ENCODE results near the gene CUL2.

The CUL2 gene

GRCh38 chr10:35058686-35059085 lies 31.5 kb downstream of the CUL2 start:
- no peak overlapping the region for H3K4me3 ChIP-seq (ENCODE audit: low read length)
- H3K27ac ChIP-seq (ENCODE audit: low read depth, low read length) = no peak overlapping the region
- H3K27me3 ChIP-seq (ENCODE audit: control insufficient read depth, low read length) = no peaks in the 10 kb centered on the region
- H4K20me1 ChIP-seq (ENCODE audit: control insufficient read depth, insufficient read depth, low read depth, low read length) = no peaks in the 10 kb centered on the region
- H3K4me2 ChIP-seq (ENCODE audit: low read length) = no peak overlapping the region
- H3K4me1 ChIP-seq (ENCODE audit: control insufficient read depth, low read length) = no peaks in the 10 kb centered on the region
- peaks cover 56% of the 10 kb centered on the region for H3K36me3 ChIP-seq (ENCODE audit: control insufficient read depth, low read length)
- TF ChIP-seq CTCF (IDR thresholded peaks at IDR 0.05; ENCODE audit: low read depth, low read length, poor library complexity, severe bottlenecking) = no peak
- TF ChIP-seq EZH2phosphoT487 (IDR thresholded peaks at IDR 0.05; ENCODE audit: borderline replicate concordance, low read length) = no peak
- no peaks in the 10 kb centered on the region for H3K79me2 ChIP-seq (ENCODE audit: control insufficient read depth, low read length)
- H3K9me3 ChIP-seq (ENCODE audit: control insufficient read depth, insufficient read depth, low read length) = no peaks in the 10 kb centered on the region
- no peaks in the 10 kb centered on the region for H3F3A ChIP-seq (ENCODE audit: control insufficient read depth, insufficient read depth)
- no peaks in the 10 kb centered on the region for H3K9me2 ChIP-seq (replicated peaks; ENCODE audit: control insufficient read depth, low read length)

GRCh38 chr10:35058134-35058533 lies 32.0 kb downstream of the CUL2 start:
- no peak overlapping the region for H3K4me3 ChIP-seq (ENCODE audit: low read length)
- H3F3A ChIP-seq (ENCODE audit: control insufficient read depth, insufficient read depth) = no peaks in the 10 kb centered on the region
- H3K9me2 ChIP-seq (replicated peaks; ENCODE audit: control insufficient read depth, low read length) = no peaks in the 10 kb centered on the region
- no peaks in the 10 kb centered on the region for H3K79me2 ChIP-seq (ENCODE audit: control insufficient read depth, low read length)
- no peaks in the 10 kb centered on the region for H3K27me3 ChIP-seq (ENCODE audit: control insufficient read depth, low read length)
- no peak overlapping the region for H3K27ac ChIP-seq (ENCODE audit: low read depth, low read length)
- TF ChIP-seq EZH2phosphoT487 (IDR thresholded peaks at IDR 0.05; ENCODE audit: borderline replicate concordance, low read length) (no peak), CTCF (IDR thresholded peaks at IDR 0.05; ENCODE audit: low read depth, low read length, poor library complexity, severe bottlenecking) (no peak)
- H3K4me2 ChIP-seq (ENCODE audit: low read length) = no peak overlapping the region
- H3K9me3 ChIP-seq (ENCODE audit: control insufficient read depth, insufficient read depth, low read length) = no peaks in the 10 kb centered on the region
- H3K4me1 ChIP-seq (ENCODE audit: control insufficient read depth, low read length) = no peaks in the 10 kb centered on the region
- peaks cover 57% of the 10 kb centered on the region for H3K36me3 ChIP-seq (ENCODE audit: control insufficient read depth, low read length)
- H4K20me1 ChIP-seq (ENCODE audit: control insufficient read depth, insufficient read depth, low read depth, low read length) = no peaks in the 10 kb centered on the region

- Histone ChIP-seq H3K9me3 (ENCODE audit: control insufficient read depth, insufficient read depth, low read length) (no peaks in the 10 kb centered on the region), H3K4me3 (ENCODE audit: low read length) (no peak overlapping the region), H3K27me3 (ENCODE audit: control insufficient read depth, low read length) (no peaks in the 10 kb centered on the region), H3K79me2 (ENCODE audit: control insufficient read depth, low read length) (no peaks in the 10 kb centered on the region), H3K9me2 (replicated peaks; ENCODE audit: control insufficient read depth, low read length) (no peaks in the 10 kb centered on the region), H3K27ac (ENCODE audit: low read depth, low read length) (no peak overlapping the region), H3K4me2 (ENCODE audit: low read length) (no peak overlapping the region), H3K4me1 (ENCODE audit: control insufficient read depth, low read length) (no peaks in the 10 kb centered on the region), H4K20me1 (ENCODE audit: control insufficient read depth, insufficient read depth, low read depth, low read length) (no peaks in the 10 kb centered on the region), H3F3A (ENCODE audit: control insufficient read depth, insufficient read depth) (no peaks in the 10 kb centered on the region), H3K36me3 (ENCODE audit: control insufficient read depth, low read length) (peaks cover 46% of the 10 kb centered on the region)
- TF ChIP-seq CTCF (IDR thresholded peaks at IDR 0.05; ENCODE audit: low read depth, low read length, poor library complexity, severe bottlenecking) (no peak), EZH2phosphoT487 (IDR thresholded peaks at IDR 0.05; ENCODE audit: borderline replicate concordance, low read length) (no peak)
These were observed 33.5 kb downstream of the CUL2 start for GRCh38 chr10:35056686-35057085.

- H3K27ac ChIP-seq (ENCODE audit: low read depth, low read length) = no peak overlapping the region
- H3K4me3 ChIP-seq (ENCODE audit: low read length) = no peak overlapping the region
- H3K36me3 ChIP-seq (ENCODE audit: control insufficient read depth, low read length) = peaks cover 43% of the 10 kb centered on the region
- no peak overlapping the region for H3K4me2 ChIP-seq (ENCODE audit: low read length)
- H3K4me1 ChIP-seq (ENCODE audit: control insufficient read depth, low read length) = no peaks in the 10 kb centered on the region
- no peaks in the 10 kb centered on the region for H3F3A ChIP-seq (ENCODE audit: control insufficient read depth, insufficient read depth)
- no peaks in the 10 kb centered on the region for H3K79me2 ChIP-seq (ENCODE audit: control insufficient read depth, low read length)
- no peaks in the 10 kb centered on the region for H3K9me2 ChIP-seq (replicated peaks; ENCODE audit: control insufficient read depth, low read length)
- H3K9me3 ChIP-seq (ENCODE audit: control insufficient read depth, insufficient read depth, low read length) = no peaks in the 10 kb centered on the region
- no peaks in the 10 kb centered on the region for H3K27me3 ChIP-seq (ENCODE audit: control insufficient read depth, low read length)
- no peak for TF ChIP-seq EZH2phosphoT487 (IDR thresholded peaks at IDR 0.05; ENCODE audit: borderline replicate concordance, low read length)
- TF ChIP-seq CTCF (IDR thresholded peaks at IDR 0.05; ENCODE audit: low read depth, low read length, poor library complexity, severe bottlenecking) = no peak
- H4K20me1 ChIP-seq (ENCODE audit: control insufficient read depth, insufficient read depth, low read depth, low read length) = no peaks in the 10 kb centered on the region
These were observed 34.0 kb downstream of the CUL2 start for GRCh38 chr10:35056133-35056532.

All from DOHH2 (cell line).